ENCODE results near the gene HDAC1.

DNA sequence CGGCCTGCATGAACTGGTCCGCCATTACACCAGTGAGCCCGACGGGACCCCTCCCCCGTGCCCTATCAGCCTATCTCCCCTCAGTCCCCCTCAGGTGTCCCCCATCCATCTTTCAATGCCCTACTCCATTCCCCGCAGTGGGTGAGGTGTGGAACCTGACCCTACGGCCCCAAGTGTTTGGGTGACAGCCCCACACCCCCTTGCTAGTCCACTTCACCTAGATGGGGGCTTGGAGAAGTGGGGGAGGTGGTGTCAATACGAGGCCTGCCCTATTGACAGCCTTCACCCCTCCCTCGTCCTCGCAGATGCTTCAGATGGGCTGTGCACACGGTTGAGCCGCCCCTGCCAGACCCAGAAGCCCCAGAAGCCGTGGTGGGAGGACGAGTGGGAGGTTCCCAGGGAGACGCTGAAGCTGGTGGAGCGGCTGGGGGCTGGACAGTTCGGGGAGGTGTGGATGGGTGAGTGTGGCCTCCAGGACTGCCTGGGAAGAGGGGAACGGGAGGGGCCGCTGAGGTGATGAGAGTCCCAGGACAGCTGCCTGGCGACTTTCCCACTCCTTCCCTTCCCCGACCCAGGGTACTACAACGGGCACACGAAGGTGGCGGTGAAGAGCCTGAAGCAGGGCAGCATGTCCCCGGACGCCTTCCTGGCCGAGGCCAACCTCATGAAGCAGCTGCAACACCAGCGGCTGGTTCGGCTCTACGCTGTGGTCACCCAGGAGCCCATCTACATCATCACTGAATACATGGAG, 15.7 kb upstream of the HDAC1 start:
- TF ChIP-seq, protein P1, sequence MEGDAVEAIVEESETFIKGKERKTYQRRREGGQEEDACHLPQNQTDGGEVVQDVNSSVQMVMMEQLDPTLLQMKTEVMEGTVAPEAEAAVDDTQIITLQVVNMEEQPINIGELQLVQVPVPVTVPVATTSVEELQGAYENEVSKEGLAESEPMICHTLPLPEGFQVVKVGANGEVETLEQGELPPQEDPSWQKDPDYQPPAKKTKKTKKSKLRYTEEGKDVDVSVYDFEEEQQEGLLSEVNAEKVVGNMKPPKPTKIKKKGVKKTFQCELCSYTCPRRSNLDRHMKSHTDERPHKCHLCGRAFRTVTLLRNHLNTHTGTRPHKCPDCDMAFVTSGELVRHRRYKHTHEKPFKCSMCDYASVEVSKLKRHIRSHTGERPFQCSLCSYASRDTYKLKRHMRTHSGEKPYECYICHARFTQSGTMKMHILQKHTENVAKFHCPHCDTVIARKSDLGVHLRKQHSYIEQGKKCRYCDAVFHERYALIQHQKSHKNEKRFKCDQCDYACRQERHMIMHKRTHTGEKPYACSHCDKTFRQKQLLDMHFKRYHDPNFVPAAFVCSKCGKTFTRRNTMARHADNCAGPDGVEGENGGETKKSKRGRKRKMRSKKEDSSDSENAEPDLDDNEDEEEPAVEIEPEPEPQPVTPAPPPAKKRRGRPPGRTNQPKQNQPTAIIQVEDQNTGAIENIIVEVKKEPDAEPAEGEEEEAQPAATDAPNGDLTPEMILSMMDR (IDR thresholded peaks at IDR 0.05) = no peak
- TF ChIP-seq POLR2AphosphoS5 (IDR thresholded peaks at IDR 0.05; ENCODE audit: low read depth, low read length) = no peak
- TF ChIP-seq ELF1 (IDR thresholded peaks at IDR 0.05) = no peak
- no peak for TF ChIP-seq RFX5 (IDR thresholded peaks at IDR 0.05; ENCODE audit: low read length)
- no peak for TF ChIP-seq TEAD4 (IDR thresholded peaks at IDR 0.05; ENCODE audit: borderline replicate concordance, insufficient read depth)
